Measurements from ENCODE around the gene ASB13. TPM values are rescaled to one million over a fixed set of nuclear protein-coding genes. Genes with fewer than 3 reads are reported as not detected.

ASB13 gene
- polyA plus RNA-seq, 1 of the 3 experiments (the other 2 are of a cell fraction): 9.2 TPM

DNA sequence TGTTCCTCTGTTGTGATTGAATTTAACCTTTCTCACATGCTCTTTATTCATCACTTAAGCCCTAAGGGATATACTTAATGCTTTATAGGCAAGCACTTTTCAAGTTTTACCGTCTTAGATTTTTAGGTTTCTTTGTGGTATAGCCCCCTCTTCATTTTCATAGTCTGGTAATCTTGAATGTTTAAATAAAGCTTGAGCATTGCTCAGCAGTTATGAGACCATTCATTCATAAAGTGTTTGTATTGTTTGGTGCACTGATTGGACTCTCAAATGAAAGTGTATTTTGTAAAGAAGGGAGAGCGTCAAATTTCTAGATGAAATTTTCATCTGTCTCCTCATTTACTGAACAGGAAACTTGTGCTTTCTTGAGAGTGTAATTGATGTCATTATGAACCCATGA lies 43.5 kb upstream of the ASB13 start:
- H3K9ac ChIP-seq: no peak overlapping the region
- no peak overlapping the region for H2AFZ ChIP-seq (ENCODE audit: low read depth)
- H3K79me2 ChIP-seq (ENCODE audit: insufficient read depth): peaks cover 93% of the 10 kb centered on the region
- TF ChIP-seq YY1 (IDR thresholded peaks at IDR 0.05; ENCODE audit: low read depth) (no peak), RFX5 (IDR thresholded peaks at IDR 0.05; ENCODE audit: low read length) (no peak), ELF1 (IDR thresholded peaks at IDR 0.05) (no peak), TAF1 (IDR thresholded peaks at IDR 0.05; ENCODE audit: borderline replicate concordance, low read depth, low read length) (no peak), FOXM1 (IDR thresholded peaks at IDR 0.05; ENCODE audit: low read depth) (no peak), JUND (IDR thresholded peaks at IDR 0.05) (no peak), RAD21 (IDR thresholded peaks at IDR 0.05; ENCODE audit: low read length) (no peak), FOXJ3 (CRISPR knock-in tag; IDR thresholded peaks at IDR 0.05) (no peak), EZH2phosphoT487 (IDR thresholded peaks at IDR 0.05; ENCODE audit: borderline replicate concordance, low read depth) (no peak), CHD2 (IDR thresholded peaks at IDR 0.05; ENCODE audit: low read length, partially characterized antibody) (no peak)
- TF ChIP-seq, protein P1, sequence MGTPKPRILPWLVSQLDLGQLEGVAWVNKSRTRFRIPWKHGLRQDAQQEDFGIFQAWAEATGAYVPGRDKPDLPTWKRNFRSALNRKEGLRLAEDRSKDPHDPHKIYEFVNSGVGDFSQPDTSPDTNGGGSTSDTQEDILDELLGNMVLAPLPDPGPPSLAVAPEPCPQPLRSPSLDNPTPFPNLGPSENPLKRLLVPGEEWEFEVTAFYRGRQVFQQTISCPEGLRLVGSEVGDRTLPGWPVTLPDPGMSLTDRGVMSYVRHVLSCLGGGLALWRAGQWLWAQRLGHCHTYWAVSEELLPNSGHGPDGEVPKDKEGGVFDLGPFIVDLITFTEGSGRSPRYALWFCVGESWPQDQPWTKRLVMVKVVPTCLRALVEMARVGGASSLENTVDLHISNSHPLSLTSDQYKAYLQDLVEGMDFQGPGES (IDR thresholded peaks at IDR 0.05; ENCODE audit: low read depth, low read length): no peak
- TF ChIP-seq, protein P2, sequence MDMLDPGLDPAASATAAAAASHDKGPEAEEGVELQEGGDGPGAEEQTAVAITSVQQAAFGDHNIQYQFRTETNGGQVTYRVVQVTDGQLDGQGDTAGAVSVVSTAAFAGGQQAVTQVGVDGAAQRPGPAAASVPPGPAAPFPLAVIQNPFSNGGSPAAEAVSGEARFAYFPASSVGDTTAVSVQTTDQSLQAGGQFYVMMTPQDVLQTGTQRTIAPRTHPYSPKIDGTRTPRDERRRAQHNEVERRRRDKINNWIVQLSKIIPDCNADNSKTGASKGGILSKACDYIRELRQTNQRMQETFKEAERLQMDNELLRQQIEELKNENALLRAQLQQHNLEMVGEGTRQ (IDR thresholded peaks at IDR 0.05; ENCODE audit: borderline replicate concordance, low read depth, low read length): no peak
- no peaks in the 10 kb centered on the region for H3K36me3 ChIP-seq (replicated peaks in 1 of 2; ENCODE audit: control insufficient read depth in 1 of 2, insufficient read depth in 2 of 2, low read length in 1 of 2)
- no peak overlapping the region for H3K27ac ChIP-seq (ENCODE audit: low read depth in 2 of 2, low read length in 1 of 2)
- peaks cover 8% of the 10 kb centered on the region; the same call in 1 of the 2 replicates for H4K20me1 ChIP-seq (ENCODE audit: insufficient read depth)
- ChIA-PET POLR2A (no interaction called here), CTCF (no interaction called here)
- DNase-seq: no peak
- WGBS (ENCODE audit: low lambda C conversion rate): 95% methylated on average over 2 of the region's 2 CpGs
- no peaks in the 10 kb centered on the region for H3K27me3 ChIP-seq (ENCODE audit: insufficient read depth)
- H3K9me3 ChIP-seq: no peaks in the 10 kb centered on the region
- no peak overlapping the region for H3K4me3 ChIP-seq (ENCODE audit: low read depth in 2 of 2, low read length in 1 of 2)
- peaks cover 0 to 6% of the 10 kb centered on the region in 2 experiments; a peak in 2 of 4 replicates for H3K4me1 ChIP-seq (ENCODE audit: control insufficient read depth in 1 of 2, insufficient read depth in 2 of 2, low read depth in 1 of 2, low read length in 1 of 2)
- no peak overlapping the region for H3K4me2 ChIP-seq
- H3K9me2 ChIP-seq: no peaks in the 10 kb centered on the region
- no peaks in the 10 kb centered on the region for H3F3A ChIP-seq (replicated peaks; ENCODE audit: insufficient read depth)

DNA sequence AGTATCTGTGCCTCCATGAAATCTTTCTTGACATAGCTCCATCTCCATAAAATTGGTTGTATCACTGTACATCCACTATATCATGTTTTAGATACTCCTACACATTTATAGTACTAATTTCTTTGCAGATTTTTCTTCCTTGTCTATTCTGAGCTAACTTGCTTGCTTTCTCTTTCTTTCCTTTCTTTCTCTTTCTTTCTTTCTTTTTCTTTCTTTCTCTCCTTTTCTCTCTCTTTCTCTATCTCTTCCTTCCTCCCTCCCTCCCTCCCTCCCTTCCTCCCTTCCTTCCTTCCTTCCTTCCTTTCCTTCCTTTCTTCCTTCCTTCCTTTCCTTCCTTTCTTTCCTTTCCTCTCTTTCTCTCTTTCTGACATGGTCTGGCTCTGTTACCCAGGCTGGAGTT lies 42.0 kb upstream of the ASB13 start:
- Histone ChIP-seq H4K20me1 (ENCODE audit: insufficient read depth) (peaks cover 8% of the 10 kb centered on the region; the same call in 1 of the 2 replicates), H3K4me3 (ENCODE audit: low read depth in 2 of 2, low read length in 1 of 2) (no peak overlapping the region), H3K27ac (ENCODE audit: low read depth in 2 of 2, low read length in 1 of 2) (no peak overlapping the region), H3F3A (replicated peaks; ENCODE audit: insufficient read depth) (no peaks in the 10 kb centered on the region), H3K36me3 (replicated peaks in 1 of 2; ENCODE audit: control insufficient read depth in 1 of 2, insufficient read depth in 2 of 2, low read length in 1 of 2) (no peaks in the 10 kb centered on the region), H3K27me3 (ENCODE audit: insufficient read depth) (no peaks in the 10 kb centered on the region), H2AFZ (ENCODE audit: low read depth) (no peak overlapping the region), H3K4me1 (ENCODE audit: control insufficient read depth in 1 of 2, insufficient read depth in 2 of 2, low read depth in 1 of 2, low read length in 1 of 2) (peaks cover 0 to 6% of the 10 kb centered on the region in 2 experiments; a peak in 2 of 4 replicates), H3K4me2 (no peak overlapping the region), H3K9ac (no peak overlapping the region), H3K9me2 (no peaks in the 10 kb centered on the region), H3K79me2 (ENCODE audit: insufficient read depth) (peaks cover 93% of the 10 kb centered on the region), H3K9me3 (no peaks in the 10 kb centered on the region)
- DNase-seq: no peak
- CTCF ChIA-PET: no interaction called here
- POLR2A ChIA-PET: no interaction called here
- TF ChIP-seq RXRA (IDR thresholded peaks at IDR 0.05; ENCODE audit: borderline replicate concordance, low read depth) (no peak), RCOR1 (IDR thresholded peaks at IDR 0.05; ENCODE audit: low read length) (no peak), TAF1 (IDR thresholded peaks at IDR 0.05; ENCODE audit: borderline replicate concordance, low read depth, low read length) (no peak), CHD2 (IDR thresholded peaks at IDR 0.05; ENCODE audit: low read length, partially characterized antibody) (no peak), POLR2AphosphoS5 (IDR thresholded peaks at IDR 0.05; ENCODE audit: low read depth, low read length) (no peak), YY1 (IDR thresholded peaks at IDR 0.05; ENCODE audit: low read depth) (no peak)
- TF ChIP-seq, protein P2 (IDR thresholded peaks at IDR 0.05; ENCODE audit: borderline replicate concordance, low read depth, low read length): no peak
- TF ChIP-seq, protein P3, sequence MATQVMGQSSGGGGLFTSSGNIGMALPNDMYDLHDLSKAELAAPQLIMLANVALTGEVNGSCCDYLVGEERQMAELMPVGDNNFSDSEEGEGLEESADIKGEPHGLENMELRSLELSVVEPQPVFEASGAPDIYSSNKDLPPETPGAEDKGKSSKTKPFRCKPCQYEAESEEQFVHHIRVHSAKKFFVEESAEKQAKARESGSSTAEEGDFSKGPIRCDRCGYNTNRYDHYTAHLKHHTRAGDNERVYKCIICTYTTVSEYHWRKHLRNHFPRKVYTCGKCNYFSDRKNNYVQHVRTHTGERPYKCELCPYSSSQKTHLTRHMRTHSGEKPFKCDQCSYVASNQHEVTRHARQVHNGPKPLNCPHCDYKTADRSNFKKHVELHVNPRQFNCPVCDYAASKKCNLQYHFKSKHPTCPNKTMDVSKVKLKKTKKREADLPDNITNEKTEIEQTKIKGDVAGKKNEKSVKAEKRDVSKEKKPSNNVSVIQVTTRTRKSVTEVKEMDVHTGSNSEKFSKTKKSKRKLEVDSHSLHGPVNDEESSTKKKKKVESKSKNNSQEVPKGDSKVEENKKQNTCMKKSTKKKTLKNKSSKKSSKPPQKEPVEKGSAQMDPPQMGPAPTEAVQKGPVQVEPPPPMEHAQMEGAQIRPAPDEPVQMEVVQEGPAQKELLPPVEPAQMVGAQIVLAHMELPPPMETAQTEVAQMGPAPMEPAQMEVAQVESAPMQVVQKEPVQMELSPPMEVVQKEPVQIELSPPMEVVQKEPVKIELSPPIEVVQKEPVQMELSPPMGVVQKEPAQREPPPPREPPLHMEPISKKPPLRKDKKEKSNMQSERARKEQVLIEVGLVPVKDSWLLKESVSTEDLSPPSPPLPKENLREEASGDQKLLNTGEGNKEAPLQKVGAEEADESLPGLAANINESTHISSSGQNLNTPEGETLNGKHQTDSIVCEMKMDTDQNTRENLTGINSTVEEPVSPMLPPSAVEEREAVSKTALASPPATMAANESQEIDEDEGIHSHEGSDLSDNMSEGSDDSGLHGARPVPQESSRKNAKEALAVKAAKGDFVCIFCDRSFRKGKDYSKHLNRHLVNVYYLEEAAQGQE (IDR thresholded peaks at IDR 0.05; ENCODE audit: low read depth, low read length): no peak
